Smooth muscle cell (in vitro differentiated cells): Measurements from ENCODE around the gene TMEM179. TPM values are rescaled to one million over a fixed set of nuclear protein-coding genes. Genes with fewer than 3 reads are reported as not detected.
"Not testable (repeated sequence)": the region's sequence is repeated elsewhere in the genome, so short reads cannot be mapped to it uniquely, and the experiment has no call there.

Experiments used
- DNase-seq: peaks from one replicate; lab custom pipeline; 2025; ENCODE audit not compliant: unreplicated experiment; lab: John Stamatoyannopoulos, UW
- H2AFZ ChIP-seq: fragments of 200-600 bp; sonication (generic); 2 replicates; pipeline ENCODE4 v1.6.0; 2016; ENCODE audit warnings: antibody characterized with exemption, low read depth, mild to moderate bottlenecking
- H3F3A ChIP-seq: fragments of 200-600 bp; sonication (generic); 2 replicates; pipeline ENCODE4 v1.6.0; 2017; ENCODE audit warnings: antibody characterized with exemption, low read depth
- H3K27ac ChIP-seq: fragments of 200-600 bp; sonication (generic); 2 replicates; pipeline ENCODE4 v1.5.1; 2016; ENCODE audit warnings: low read depth, mild to moderate bottlenecking
- H3K27me3 ChIP-seq: fragments of 200-600 bp; sonication (generic); 2 replicates; pipeline ENCODE4 v1.6.1; 2016; ENCODE audit warnings: low read depth, mild to moderate bottlenecking
- H3K36me3 ChIP-seq: fragments of 200-600 bp; sonication (generic); 2 replicates; pipeline ENCODE4 v1.5.1; 2016; ENCODE audit warnings: low read depth
- H3K4me1 ChIP-seq: fragments of 200-600 bp; sonication (generic); 2 replicates; pipeline ENCODE4 v1.5.1; 2016; ENCODE audit warnings: low read depth
- H3K4me2 ChIP-seq: fragments of 200-600 bp; sonication (generic); 2 replicates; pipeline ENCODE4 v1.6.0; 2016; ENCODE audit warnings: mild to moderate bottlenecking
- H3K4me3 ChIP-seq: fragments of 200-600 bp; sonication (generic); 2 replicates; pipeline ENCODE4 v1.5.1; 2016; ENCODE audit warnings: mild to moderate bottlenecking
- H3K79me2 ChIP-seq: fragments of 200-600 bp; sonication (generic); 2 replicates; pipeline ENCODE4 v1.6.0; 2016; ENCODE audit warnings: low read depth, mild to moderate bottlenecking
- H3K9ac ChIP-seq: fragments of 200-600 bp; sonication (generic); 2 replicates; pipeline ENCODE4 v1.6.0; 2016; ENCODE audit warnings: low read depth
- H3K9me3 ChIP-seq: fragments of 200-600 bp; sonication (generic); replicated peaks from 2 replicates; pipeline ENCODE4 v1.5.1; 2016; ENCODE audit warnings: low read depth
- H4K20me1 ChIP-seq: fragments of 200-600 bp; sonication (generic); 2 replicates; pipeline ENCODE4 v1.6.0; 2016; ENCODE audit warnings: low read depth
- CTCF ChIP-seq: fragments of 200-600 bp; sonication (generic); IDR thresholded peaks from 2 replicates; pipeline ENCODE4 v1.5.1; 2017; ENCODE audit warnings: borderline replicate concordance, mild to moderate bottlenecking, antibody characterized with exemption; ENCODE audit not compliant: insufficient read depth, poor library complexity, severe bottlenecking
- WGBS: methylation state at CpG from one replicate; pipeline ENCODE4 v1.1.7; 2016; ENCODE audit warnings: low lambda C conversion rate; 5-methylcytosine and 5-hydroxymethylcytosine counted together
- polyA plus RNA-seq: library from polyadenylated mRNA; unstranded; fragments of >200 nt; fragmentation: Nextera tagmentation; extraction: Ambion mirVana; gene quantifications from 2 replicates; pipeline ENCODE4 v1.2.1, GENCODE V29; 2016
- total RNA-seq: library from RNA; depleted of rRNA; stranded (reverse); fragments of >200 nt; gene quantifications from 2 replicates; pipeline ENCODE4 v1.2.3, GENCODE V29; 2014

Gene TMEM179
- total RNA-seq (1.8 and 4.8 TPM in 2 replicates), polyA plus RNA-seq (0.87 and 1.9 TPM in 2 replicates)

GRCh38 chr14:104604458-104605449, at the start of gene TMEM179:
Gene TMEM179, minus strand, starts transcription at chr14:104604772. Its CDS starts 31 bp downstream, at chr14:104604741.
- 14% methylated on average over 75 of the region's 91 CpGs for WGBS
- H3K4me1 ChIP-seq, result peaks cover 6% of the 10 kb centered on the region
- no peak for TF ChIP-seq CTCF
- H3K27ac ChIP-seq, result no peak within 1 kb of the TSS
- peak within 1 kb of the TSS; percentile 44 for H3K4me3 ChIP-seq
- H3K27me3 ChIP-seq, result peaks cover 52% of the 10 kb centered on the region
- no peak for DNase-seq
- H2AFZ ChIP-seq, result no peak within 1 kb of the TSS
- no peaks in the 10 kb centered on the region for H4K20me1 ChIP-seq
- no peaks in the 10 kb centered on the region for H3F3A ChIP-seq
- no peak within 1 kb of the TSS for H3K9ac ChIP-seq
- peak within 1 kb of the TSS; percentile 84 for H3K4me2 ChIP-seq
- H3K9me3 ChIP-seq, result no peaks in the 10 kb centered on the region
- H3K79me2 ChIP-seq, result no peaks in the 10 kb centered on the region
- no peaks in the 10 kb centered on the region for H3K36me3 ChIP-seq

DNA sequence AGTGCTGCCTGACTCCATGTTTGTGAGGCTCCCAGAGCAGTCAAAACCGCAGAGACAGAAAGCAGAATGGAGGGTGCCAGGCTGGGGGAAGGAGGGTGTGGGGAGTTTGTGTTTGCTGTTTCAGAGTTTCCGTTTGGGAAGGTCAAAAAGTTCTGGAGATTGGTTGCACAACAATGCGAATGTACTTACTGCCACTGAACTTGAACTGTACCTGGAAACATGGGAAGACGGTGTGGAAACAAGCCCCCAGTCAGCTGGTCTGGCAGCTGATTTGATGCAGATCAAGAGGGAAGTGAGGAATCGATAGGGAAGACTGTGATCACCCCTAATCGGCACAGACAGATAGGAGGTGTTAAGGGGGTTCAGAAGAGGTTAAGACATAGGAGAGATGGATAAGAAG, 49.5 kb upstream of the TMEM179 start:
- H3F3A ChIP-seq, result no peaks in the 10 kb centered on the region
- no peaks in the 10 kb centered on the region for H3K36me3 ChIP-seq
- no peaks in the 10 kb centered on the region for H3K79me2 ChIP-seq
- no peak overlapping the region for H3K4me3 ChIP-seq
- H2AFZ ChIP-seq, result no peak overlapping the region
- no peaks in the 10 kb centered on the region for H3K4me1 ChIP-seq
- no peak overlapping the region for H3K4me2 ChIP-seq
- H3K9ac ChIP-seq, result no peak overlapping the region
- H3K27me3 ChIP-seq, result no peaks in the 10 kb centered on the region
- no peak for DNase-seq
- no peak for TF ChIP-seq CTCF
- H3K9me3 ChIP-seq, result no peaks in the 10 kb centered on the region
- no peak overlapping the region for H3K27ac ChIP-seq
- WGBS, result 95% methylated on average over 6 of the region's 6 CpGs
- H4K20me1 ChIP-seq, result no peaks in the 10 kb centered on the region

DNA sequence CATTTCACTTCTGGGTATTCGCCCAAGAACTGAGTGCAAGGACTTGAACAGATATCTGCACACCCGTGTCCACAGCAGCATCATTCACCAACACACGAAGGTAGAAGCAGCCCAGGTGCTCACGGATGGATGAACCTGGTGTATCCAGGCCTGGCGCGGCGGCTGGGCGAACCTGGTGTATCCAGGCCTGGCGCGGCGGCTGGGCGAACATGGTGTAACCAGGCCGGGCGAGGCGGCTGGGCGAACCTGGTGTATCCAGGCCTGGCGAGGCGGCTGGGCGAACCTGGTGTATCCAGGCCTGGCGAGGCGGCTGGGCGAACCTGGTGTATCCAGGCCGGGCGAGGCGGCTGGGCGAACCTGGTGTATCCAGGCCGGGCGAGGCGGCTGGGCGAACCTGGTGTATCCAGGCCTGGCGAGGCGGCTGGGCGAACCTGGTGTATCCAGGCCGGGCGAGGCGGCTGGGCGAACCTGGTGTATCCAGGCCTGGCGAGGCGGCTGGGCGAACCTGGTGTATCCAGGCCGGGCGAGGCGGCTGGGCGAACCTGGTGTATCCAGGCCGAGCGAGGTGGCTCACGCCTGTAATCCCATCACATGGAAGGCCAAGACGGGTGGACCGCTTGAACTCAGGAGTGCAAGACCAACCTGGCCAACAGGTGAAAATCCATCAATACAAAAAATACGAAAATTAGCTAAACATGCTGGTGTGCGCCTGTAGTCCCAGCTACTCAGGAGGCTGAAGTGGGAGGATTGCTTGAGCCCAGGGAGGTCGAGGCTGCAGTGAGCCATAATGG, 48.8 kb upstream of the TMEM179 start:
- not testable (repeated sequence) for H3K36me3 ChIP-seq, H3K4me2 ChIP-seq, H3K9me3 ChIP-seq, H3K79me2 ChIP-seq, H3K9ac ChIP-seq, H2AFZ ChIP-seq, H3K27ac ChIP-seq, H3K4me1 ChIP-seq, H4K20me1 ChIP-seq, H3K27me3 ChIP-seq, H3K4me3 ChIP-seq, H3F3A ChIP-seq, DNase-seq
- 96% methylated on average over 38 of the region's 52 CpGs for WGBS

GRCh38 chr14:104652386-104652785, 47.8 kb upstream of the TMEM179 start:
- no peak for TF ChIP-seq CTCF
- H3K9ac ChIP-seq, result no peak overlapping the region
- H3K9me3 ChIP-seq, result no peaks in the 10 kb centered on the region
- H3K27me3 ChIP-seq, result no peaks in the 10 kb centered on the region
- H4K20me1 ChIP-seq, result no peaks in the 10 kb centered on the region
- no peak overlapping the region for H3K4me3 ChIP-seq
- H3K4me1 ChIP-seq, result no peaks in the 10 kb centered on the region
- H3K4me2 ChIP-seq, result no peak overlapping the region
- no peak overlapping the region for H2AFZ ChIP-seq
- no peak overlapping the region for H3K27ac ChIP-seq
- no peaks in the 10 kb centered on the region for H3K36me3 ChIP-seq
- no peaks in the 10 kb centered on the region for H3K79me2 ChIP-seq
- no peaks in the 10 kb centered on the region for H3F3A ChIP-seq
- WGBS, result 95% methylated on average over 9 of the region's 9 CpGs
- no peak for DNase-seq
